Central memory CD4-positive, alpha-beta T cell (primary cell): ENCODE data around the gene PRR5.

Source experiments
- DNase-seq: peaks from one replicate; pipeline ENCODE4 v3.0.0; 2022

PRR5 gene

DNA sequence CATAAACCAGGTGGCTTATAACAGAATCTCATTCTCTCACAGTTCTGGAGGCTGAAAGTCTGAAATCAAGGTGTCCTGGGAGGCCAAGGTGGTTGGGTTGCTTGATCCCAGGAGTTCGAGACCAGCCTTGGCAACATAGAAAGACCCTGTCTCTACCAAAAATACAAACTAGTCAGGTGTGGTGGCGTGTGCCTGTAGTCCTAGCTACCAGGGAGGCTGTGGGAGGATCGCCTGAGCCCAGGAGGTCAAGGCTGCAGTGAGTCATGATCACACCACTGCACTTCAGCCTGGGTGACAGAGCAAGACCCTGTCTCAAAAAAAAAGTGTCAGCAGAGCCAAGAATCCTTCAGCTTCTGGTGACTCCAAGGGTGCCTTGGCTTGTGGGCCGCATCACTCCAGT, 8.9 kb upstream of the PRR5 start:
- no peak for DNase-seq

DNA sequence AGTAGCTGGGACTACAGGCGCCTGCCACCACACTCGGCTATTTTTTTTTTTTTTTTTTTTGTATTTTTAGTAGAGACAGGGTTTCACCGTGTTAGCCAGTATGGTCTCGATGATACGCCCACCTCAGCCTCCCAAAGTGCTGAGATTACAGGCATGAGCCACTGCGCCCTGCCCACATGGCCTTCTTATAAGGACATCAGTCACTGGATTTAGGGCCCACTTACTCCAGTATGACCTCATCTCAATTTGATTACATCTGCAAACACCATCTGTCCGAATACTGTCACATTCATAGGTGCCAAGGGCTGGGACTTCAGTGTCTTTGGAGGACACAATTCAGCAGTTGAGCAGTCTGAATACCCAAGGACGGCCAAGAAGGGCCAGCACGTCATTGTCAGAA, 8.2 kb upstream of the PRR5 start:
- DNase-seq, result no peak

DNA sequence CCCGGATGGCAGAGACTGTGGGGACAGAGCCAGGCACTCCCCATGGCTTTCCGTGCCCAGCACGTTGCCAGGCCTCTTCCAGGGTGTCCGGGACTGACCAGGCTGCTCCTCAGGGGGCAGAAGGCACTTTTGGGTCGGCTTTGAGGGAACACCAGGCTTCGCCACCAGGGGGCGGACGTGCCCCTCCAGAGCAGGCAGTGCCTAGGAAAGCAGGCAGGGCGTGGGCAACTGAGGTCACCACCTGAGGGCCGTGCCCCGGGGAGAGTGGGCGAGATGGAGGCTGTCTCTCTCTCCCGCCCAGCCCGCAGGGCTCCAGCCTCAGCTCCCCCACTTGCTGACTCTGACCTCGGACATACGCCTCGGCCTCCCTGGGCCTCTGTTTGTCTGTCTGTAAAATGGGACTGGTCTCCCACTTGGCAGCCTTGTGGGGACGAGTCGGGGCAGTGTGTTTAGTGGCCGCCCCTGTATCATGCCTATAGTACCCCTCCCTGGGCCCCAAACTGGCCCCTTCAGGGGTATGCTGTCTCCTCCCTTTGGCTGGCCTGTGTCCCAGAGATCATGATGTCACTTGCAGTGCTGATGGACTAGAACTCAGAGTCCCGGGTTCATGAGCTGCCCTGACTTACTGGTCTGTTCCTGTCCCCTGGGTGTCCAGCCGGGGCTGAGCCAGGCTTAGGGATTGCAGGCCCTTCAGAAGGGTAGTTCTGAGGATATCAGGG, 4.4 kb upstream of the PRR5 start:
- peak; percentile 76 for DNase-seq

DNA sequence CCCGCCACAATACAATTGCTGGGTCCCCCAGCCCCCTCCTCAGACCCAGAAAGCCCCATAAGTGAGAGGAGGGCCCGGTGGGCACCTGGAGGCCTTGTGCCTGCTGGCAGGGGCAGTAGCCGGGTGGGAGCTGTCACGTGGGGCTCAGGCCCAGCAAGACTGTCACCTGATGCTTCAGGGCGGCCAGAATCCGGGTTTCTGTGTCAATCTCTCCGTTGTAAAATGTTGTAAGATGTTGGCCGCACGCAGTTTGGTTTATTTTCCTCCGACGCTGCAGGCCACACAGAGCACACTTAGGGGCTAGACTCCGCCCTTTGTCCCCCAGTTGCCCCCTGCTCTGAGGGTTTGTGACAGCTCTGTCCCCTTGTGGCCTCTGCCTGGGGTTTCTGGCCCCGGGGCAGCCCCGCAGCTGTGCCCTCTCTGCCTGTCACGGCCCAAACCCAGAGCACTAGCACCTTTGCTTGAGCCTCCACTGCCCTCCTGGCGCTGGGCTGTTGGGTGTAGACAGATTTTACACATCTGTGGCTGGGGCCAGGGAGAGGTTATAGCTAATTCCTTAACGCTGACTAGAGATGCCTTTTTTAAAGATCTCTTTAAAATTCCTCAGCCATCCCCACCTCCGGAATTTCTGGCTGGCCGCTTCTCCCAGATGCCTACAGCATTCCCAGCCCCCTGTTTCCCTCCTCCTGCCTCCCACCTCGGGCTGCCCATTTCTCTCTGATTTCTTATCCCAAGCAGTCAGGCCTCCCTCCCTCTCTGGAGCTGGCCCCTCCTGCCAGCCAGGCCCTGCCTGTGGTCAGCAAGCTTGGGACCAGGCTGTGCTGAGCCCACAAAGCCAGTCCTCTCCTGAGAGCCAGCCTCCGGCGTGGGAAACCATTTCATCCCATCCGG, 3.2 kb upstream of the PRR5 start:
- no peak for DNase-seq

DNA sequence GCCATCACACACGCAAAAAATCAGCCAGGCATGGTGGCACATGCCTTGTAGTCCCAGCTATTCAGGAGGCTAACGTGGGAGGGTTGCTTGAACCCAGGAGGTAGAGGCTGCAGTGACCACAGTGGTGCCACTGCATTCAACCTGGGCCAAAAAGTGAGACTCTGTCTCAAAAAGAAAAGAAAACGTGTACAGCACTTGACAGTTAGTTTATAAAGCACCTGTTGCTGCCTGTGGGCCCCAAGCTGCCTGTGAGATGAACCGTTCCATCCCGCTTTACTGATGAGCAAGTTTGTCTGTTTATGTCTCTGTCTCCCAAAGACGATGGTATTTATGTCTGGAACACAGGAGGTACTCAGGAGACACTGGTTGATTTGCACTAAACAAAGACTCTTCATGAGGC, 1.5 kb upstream of the PRR5 start:
- no peak for DNase-seq

DNA sequence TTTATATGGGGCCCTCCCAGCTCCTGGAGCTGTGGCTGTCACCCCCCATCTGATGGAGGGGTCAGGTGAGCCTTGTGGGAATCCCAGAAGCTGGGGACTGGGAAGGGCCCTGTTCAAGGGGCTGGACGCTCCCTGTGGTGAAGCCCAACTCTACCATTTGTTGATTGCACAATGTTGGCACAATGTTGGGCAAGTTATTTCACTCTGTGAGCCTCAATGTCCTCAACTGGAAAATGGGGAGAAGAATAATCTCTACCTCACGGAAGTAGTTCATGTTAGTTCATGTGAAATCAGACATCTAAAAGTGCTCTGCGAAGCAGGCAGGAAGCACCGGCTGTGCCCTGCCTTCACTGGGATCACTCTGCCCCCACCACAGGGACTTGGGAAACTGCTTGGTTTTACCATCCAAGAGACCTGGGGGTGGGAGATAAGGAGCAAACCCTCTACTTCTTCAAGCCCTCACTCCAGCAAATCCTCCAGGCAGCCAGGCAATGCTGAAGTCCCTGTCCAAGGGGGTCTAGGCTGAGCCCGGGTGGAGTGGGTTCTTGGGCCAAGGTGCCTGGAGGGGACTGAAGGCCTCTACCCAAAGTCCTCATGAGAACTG, 715 bp upstream of the PRR5 start:
- no peak for DNase-seq

DNA sequence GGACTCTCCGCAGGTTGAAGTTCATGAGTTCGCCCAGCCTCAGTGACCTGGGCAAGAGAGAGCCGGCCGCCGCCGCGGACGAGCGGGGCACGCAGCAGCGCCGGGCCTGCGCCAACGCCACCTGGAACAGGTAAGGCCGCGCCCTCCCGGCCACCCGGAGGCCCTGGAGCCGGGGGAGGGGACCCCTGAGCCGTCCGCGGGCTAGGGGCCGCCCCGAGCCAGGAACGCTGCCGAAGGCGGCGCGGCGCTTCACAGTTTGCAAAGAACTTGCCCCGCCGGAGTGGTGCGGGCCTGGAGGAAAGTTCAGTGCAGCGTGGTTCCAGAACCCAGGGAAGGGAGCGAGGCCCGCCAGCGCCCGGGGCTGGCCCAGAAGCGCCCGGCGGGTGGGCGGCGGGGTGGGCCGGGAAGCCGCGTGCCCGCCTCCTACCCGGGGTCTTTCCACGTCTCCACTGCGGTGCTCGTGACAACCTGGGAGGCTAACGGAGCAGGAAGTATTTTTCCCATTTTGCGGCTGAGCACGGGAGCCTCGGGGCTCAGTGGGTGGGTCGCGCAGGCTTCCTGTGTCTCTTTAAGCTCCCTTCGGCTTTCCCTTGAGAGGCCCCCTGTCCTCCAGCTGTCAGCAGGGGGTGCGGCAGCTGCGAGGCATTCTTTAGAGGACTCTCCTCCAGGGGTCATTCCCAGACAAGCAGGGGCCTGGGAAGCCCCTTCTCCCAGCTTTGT, 635 bp downstream of the PRR5 start:
- DNase-seq, result no peak

DNA sequence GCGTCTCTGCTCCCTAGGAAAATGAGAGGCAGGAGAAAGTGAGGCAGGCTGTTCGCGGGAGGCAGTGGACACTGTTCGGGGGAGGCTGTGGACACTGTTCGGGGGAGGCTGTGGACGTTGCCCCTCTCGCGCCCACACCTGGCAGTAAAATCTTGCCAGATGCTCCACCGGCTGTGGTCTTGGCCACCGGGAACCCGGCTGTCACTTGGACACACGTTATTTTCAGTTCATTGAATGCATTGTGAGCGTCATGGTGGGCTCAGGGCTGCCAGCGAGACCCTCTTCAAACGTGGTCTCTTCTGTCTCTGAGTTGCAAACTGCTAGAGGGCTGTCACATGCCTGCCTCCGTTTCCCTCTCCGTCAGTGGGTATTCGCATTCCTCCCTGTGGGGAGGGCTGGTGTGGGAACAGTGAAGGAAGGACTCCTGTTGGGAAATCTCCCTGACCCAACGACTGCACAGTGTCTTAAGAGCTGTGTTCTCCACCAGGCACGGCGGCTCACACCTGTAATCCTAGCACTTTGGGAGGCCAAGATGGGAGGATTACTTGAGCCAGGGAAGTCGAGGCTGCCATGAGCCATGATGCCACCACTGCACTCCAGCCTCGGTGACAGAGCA, 1.4 kb downstream of the PRR5 start:
- no peak for DNase-seq

DNA sequence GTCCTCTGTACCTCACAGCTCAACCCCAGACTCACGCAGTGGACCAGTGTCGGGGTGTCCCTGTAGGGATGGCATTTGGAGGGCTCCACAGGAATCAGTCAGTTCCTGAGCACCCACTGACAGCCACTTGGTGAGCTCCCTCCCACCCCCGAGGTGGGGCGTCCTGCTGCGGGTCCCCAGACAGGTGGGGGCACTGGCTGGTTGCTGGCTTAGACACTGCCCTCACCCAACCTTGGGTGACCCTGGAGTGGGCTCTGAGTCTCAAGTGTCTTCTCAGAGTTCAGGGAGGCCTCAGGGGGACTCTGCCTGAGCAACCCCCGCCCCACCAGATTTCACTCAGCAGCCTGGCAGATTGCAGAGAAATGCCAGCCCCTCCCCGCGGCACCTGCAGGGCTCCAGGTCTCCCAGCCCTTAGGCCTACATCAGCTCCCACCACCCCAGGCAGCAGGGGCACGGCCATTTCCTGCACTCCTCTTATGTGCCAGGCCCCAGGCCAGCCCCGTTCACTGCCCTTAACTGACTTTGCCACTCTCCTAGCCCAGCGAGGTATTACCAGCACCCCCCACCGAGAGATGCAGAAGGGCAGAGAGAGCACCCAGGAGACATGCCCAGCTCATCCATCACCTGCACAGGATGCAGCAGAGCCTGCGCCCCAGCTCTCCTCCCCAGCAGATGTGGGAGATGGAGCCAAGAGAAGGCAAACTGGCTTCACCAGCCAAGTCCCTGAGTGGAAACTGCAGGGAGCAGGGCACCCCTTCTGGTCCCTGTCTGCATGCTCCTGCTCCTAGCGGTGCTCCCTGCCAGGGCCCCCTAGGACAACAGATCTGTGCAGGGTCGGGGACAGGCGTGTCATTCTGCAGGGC, 2.4 kb downstream of the PRR5 start:
- no peak for DNase-seq

DNA sequence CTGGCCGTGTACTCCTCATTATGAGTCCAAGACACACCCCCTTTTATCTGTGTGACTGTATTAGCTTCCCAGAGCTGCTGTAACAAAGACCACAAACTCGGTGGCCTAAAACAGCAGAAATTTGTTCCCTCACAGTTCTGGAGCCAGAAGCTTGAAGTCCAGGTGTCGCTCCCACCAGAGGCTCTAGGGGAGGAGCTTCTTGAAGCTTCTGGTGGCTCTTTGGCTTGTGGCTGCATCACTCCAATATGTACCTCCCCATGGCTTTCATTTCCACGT, 3.0 kb downstream of the PRR5 start:
- no peak for DNase-seq

DNA sequence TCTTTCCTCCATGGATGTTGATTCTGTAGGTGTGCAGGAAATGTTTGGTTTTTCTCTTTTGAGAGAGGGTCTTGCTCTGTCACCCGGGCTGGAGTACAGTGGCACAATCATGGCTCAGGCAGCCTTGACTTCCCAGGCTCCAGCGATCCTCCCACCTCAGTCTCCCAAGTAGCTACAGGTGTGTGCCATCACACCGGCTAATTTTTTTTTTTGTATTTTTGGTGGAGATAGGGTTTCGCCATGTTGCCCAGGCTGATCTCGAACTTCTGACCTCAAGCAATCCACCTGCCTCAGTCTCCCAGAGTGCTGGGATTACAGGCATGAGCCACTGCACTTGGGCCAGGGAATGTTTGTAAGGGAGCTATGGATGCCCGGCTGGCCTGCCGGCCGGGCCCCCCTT, 4.5 kb downstream of the PRR5 start:
- DNase-seq, result no peak

DNA sequence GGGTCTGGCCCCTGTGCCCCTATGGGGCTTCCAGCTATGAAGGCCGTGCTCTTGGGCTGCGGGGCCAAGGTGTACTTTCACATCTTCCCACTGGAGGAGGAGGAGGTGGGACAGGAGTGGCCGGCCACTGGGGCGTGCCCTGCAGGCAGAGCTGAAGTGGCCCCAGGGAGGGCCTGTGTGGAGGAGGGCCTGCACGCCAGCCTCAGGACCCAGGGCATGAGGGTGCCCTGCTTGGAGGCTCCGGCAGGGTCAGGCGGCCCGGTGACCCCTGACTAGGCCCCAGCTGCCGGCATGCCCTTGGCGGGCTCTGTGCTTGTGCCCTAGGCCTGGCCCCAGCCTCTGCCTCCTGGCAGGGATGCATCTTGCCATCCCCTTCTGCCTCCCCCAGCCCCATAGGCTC, 5.2 kb downstream of the PRR5 start:
- no peak for DNase-seq

DNA sequence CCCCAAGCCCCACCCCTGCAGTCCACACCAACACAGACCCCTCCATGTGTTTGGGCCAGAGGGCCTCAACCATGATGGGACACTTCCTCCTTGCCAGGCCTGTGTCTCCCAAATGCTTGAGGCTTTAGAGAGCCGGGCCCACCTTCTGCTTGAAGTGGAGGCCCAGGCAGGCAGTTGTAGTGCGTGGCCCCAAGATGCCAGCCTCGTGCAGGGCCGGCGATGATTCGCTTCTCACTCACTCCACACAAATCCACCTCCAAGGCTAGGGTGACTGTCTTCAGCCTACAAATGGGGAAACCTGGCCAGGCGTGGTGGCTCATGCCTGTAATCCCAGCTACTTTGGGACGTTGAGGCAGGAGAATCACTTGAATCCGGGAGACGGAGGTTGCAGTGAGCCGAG, 5.7 kb downstream of the PRR5 start:
- DNase-seq, result no peak

DNA sequence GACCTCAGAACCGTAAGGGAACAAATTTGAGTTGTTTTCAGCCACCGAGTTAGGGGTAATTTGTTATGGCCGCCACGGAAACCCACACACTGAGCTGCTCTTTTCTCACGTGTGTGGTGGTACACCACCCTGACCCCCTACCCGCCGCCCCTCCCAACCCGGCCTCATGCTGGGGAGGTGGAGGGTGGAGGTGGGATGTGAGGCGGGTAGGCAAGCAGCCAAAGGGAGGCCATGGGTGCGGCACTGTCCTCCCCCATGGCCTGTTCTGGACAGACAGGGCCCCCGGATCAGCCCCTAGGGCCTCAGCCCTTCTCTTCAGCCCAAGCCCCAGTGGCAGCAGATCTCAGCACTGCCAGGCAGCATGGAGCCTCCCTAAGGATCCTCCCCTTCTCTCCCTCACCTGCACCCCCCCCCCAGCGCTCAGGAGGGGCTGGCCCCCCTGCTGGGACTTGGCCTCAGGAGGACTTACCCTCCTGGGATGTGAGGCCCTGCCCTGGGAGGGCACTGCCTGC, 7.9 kb downstream of the PRR5 start:
- DNase-seq, result peak; percentile 34

DNA sequence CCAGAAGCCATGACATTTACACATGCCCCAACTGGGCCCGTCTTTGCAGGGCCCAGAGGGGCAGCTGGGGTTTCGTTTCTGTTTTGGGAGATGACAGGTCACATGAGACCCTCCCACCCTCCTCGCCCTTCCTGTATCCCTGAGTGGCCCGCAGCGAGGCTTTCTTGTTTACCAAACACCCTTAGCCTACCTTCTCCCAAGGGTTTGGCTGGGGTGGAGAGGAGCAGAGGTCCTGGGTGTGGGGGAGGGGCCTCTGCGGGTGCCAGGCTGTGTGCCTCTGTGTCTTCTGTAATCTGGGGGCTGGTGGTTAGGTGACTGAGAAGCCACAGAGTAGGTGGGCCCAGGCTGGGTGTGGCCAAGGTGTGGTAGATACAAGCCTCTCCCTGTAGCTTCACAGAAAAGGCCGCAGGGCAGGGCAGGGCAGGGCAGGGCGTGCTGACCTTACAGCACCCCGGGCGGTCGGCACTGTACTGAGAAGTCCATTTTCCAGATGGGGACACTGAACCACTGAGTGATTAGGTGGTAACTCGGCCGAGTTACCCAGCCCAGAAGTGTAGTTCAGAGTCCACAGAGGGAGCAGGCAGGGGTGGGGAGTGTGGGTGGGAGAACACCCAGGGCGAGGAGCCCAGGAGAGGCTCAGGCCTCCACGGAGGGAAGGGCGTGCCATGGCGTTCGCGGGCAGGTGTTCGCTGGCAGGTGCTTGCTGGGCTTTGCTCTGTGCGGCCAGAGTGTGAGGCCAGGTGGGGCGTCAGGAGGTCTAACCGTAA, 8.7 kb downstream of the PRR5 start:
- DNase-seq, result peak; percentile 21

DNA sequence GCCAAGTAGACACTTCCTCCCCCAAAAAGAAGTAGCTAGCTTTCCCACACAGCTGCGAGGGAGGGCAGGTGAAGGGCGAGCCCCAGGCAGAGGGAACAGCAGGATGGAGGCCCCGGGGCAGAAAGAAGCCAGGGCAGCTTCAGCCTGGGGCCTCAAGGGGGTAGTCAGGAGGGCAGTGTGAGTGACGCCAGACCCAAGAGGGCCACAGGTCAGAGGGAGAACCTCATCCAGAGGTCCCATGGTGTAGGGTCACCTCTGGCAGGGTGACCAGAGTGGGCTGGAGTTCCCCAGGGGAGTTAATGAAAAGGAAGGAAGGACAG, 9.2 kb downstream of the PRR5 start:
- DNase-seq, result no peak

DNA sequence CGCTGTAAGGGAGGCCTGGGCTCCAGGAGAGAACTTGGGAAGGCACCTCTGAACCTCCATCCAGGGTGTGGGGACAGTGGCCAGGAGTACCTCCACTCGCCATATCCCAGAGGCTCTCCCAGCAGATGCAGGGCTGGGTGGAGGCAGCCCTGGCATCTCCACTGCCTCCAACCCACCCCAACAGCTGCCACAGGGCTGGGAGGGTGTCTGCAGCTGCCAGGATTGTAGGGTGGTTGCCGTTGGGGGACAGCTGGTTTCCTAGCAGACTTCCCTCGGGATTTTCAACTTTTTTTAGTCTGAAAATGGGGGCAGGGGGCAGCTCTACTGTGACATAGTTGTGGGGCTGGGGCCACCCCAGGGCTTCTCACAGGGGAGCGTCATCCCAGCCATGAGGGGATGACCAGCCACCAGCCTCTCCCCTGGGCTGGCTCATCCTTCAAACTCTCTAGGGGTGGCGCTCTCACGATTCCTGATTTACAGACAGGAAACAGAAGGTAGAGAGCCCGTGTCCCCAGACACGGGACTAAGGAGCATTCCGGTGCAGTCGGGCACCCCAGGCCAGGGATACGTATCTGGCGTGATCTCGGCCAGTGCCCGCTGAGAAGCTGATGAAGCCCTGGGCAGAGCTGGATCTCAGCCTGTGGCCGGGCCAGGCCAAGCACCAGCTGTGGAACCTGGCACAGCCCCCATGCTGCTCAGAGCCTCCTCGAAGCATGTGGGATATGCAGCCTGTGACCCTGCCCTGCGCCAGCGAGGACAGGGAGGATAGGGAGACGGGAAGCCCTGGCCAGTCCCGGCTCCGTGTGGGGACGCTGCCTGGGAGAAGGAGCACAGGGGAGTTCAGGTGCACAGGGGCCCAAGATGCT, 9.9 kb downstream of the PRR5 start:
- no peak for DNase-seq

DNA sequence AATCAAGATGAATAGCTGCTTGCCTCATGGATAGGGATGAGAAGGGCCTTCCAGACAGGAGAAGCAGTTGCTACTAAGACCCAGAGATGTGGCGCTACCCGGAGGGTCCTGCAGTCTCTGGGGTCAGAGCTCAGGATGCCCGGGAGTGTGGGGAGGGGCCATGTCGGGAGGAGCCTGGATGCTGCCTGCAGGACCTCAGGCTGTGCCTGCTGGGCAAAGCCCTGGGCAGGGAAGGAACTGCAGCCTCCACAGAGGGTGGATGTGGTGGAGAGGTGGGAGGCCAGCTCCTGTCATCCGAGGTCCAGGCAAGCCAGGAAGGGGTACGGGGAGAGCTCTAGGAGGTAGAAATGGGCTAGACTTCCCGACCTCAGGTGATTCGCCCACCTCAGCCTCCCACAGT, 11.0 kb downstream of the PRR5 start:
- no peak for DNase-seq

DNA sequence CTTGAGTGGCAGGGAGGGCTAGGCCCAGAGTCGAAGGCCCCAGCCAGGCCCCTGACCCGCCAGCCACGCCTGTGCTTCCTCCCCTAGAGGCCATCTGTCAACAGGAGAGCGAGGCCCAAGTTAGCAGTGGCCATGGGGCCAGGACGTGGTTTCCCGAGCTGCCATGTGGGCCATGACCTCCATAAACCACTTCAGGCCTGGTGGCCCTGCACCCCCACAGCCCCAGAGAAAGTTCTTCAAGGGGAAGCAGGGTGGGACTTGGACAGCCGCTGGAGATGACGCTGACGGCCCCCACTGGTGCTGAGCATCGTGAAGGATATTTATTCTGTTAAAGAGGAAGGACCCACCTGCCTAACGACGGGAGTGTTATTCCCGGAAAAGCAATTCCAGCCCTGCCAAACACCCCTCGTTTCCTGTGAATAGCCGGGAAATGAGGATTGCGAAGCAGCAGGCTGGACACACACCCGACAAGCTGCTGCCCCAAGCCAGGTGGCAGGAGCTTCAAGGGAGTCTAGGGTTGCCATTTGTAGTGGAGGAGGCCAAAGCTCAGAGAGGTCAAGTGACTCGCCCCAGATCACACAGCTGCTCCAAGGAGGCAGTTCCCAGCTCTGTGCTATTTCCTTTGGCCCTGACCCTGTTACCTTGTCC, 12.8 kb downstream of the PRR5 start:
- DNase-seq, result no peak

DNA sequence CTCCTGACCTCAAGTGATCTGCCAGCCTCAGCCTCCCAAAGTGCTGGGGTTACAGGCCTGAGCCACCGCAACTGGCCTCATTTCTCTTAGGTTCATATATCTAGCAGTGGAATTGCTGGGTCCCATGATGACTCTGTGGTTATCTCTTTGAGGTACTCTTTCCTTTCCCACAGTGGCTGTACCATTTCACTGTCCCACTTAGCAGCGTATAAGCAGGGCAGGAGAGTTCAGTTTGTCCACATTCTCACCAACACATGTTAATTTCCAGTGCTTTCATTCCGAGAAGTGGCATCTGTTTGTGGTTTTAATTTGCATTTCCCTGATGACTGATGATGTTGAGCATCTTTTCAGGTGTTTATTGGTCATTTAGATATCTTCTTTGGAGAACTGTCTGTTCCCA, 16.4 kb downstream of the PRR5 start:
- peak; percentile 17 for DNase-seq
